HCT116 (cell line): Measurements from ENCODE around the gene PLPPR3.

Experiments used
- EZH2 ChIP-seq: fragments of 200-600 bp; sonication (generic); IDR thresholded peaks from 2 replicates; pipeline ENCODE4 v1.6.1; 2017; ENCODE audit warnings: antibody characterized with exemption, mixed run types
- POLR2AphosphoS5 ChIP-seq: IDR thresholded peaks from 2 replicates; pipeline ENCODE4 v1.6.1; 2011; ENCODE audit warnings: mild to moderate bottlenecking, low read depth, low read length, moderate library complexity
- TCF7L2 ChIP-seq: IDR thresholded peaks from 2 replicates; pipeline ENCODE4 v1.7.0; 2011; ENCODE audit warnings: borderline replicate concordance, inconsistent platforms; ENCODE audit not compliant: insufficient read depth, insufficient read length; ENCODE audit errors: extremely low read depth
- TF ChIP-seq, protein P1 (sequence below), 3 experiments: fragments of 200-600 bp in 1 of 3; sonication (generic) in 1 of 3; IDR thresholded peaks in 2 of 3; conservative IDR thresholded peaks in 1 of 3; 2 replicates each; pipeline ENCODE4 v1.5.1; 2012 to 2017; ENCODE audit warnings: low read depth in 2 of 3, low read length in 2 of 3, antibody characterized with exemption in 1 of 3, borderline replicate concordance in 1 of 3, control low read depth in 1 of 3, mild to moderate bottlenecking in 1 of 3, mixed read lengths in 1 of 3, mixed run types in 1 of 3, moderate library complexity in 1 of 3; ENCODE audit not compliant: insufficient read depth in 1 of 3

DNA sequence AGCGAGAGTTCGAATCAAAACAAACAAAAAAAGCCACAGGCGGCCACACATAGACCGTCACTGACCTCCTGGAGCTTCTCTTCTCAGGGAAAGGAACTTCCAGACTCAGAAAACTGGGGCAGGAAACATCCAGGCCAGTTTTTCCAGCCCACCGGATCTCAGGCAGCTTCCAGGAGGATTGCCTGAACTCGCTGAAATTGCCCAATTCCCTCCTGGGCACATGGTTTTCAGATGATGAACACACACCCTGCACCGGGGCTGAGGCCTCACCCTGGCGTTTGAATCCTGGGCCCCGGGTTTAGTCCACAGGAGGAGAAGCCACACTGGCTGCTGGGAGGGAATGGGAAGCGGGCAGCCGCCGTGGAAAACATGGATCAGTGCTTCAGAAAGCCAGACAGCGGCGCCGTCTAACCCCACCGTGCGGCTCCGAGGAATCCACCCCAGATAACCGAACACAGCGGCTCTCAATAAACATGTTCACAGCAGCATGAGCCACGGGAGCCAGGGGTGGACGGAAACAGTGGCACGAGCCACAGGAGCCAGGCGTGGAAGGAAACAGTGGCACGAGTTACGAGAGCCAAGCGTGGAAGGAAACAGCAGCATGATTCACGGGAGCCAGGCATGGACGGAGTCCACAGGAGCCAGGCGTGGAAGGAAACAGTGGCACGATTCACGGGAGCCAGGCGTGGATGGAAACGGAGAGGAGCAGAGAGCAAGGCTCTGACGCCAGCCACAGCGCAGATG lies 42.7 kb downstream of the PLPPR3 start:
- TF ChIP-seq TCF7L2 (no peak), POLR2AphosphoS5 (no peak), EZH2 (no peak)
- TF ChIP-seq, protein P1, sequence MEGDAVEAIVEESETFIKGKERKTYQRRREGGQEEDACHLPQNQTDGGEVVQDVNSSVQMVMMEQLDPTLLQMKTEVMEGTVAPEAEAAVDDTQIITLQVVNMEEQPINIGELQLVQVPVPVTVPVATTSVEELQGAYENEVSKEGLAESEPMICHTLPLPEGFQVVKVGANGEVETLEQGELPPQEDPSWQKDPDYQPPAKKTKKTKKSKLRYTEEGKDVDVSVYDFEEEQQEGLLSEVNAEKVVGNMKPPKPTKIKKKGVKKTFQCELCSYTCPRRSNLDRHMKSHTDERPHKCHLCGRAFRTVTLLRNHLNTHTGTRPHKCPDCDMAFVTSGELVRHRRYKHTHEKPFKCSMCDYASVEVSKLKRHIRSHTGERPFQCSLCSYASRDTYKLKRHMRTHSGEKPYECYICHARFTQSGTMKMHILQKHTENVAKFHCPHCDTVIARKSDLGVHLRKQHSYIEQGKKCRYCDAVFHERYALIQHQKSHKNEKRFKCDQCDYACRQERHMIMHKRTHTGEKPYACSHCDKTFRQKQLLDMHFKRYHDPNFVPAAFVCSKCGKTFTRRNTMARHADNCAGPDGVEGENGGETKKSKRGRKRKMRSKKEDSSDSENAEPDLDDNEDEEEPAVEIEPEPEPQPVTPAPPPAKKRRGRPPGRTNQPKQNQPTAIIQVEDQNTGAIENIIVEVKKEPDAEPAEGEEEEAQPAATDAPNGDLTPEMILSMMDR (IDR thresholded peaks at IDR 0.05 in 2 of 3, conservative IDR thresholded peaks at IDR 0.05 in 1 of 3; ENCODE audit: borderline replicate concordance in 1 of 3, insufficient read depth in 1 of 3, low read depth in 2 of 3, low read length in 2 of 3) = no peak
